ENCODE measurements around the gene FOXL1.

Gene FOXL1

GRCh38 chr16:86578061-86578599 is at the start of gene FOXL1:
TSS of gene FOXL1 (plus strand) at chr16:86578549. CDS start at chr16:86578724, 175 bp downstream.
- no peak for DNase-seq

GRCh38 chr16:86529160-86529559 is 49.2 kb upstream of the FOXL1 start:
- no peak for DNase-seq

GRCh38 chr16:86530251-86531190 is 47.8 kb upstream of the FOXL1 start:
- no peak for DNase-seq

GRCh38 chr16:86531191-86531545 is 47.2 kb upstream of the FOXL1 start:
- no peak for DNase-seq

GRCh38 chr16:86531641-86532525 is 46.5 kb upstream of the FOXL1 start:
- no peak for DNase-seq

GRCh38 chr16:86532526-86532815 is 45.9 kb upstream of the FOXL1 start:
- DNase-seq: no peak

- DNase-seq: no peak
Observed at GRCh38 chr16:86533076-86533475, 45.3 kb upstream of the FOXL1 start.

GRCh38 chr16:86533767-86534351 is 44.5 kb upstream of the FOXL1 start:
- no peak for DNase-seq

GRCh38 chr16:86534779-86535615 is 43.4 kb upstream of the FOXL1 start:
- DNase-seq: no peak

- DNase-seq: no peak
Observed at GRCh38 chr16:86536621-86537020, 41.7 kb upstream of the FOXL1 start.

- DNase-seq: no peak
Observed at GRCh38 chr16:86537486-86537885, 40.9 kb upstream of the FOXL1 start.

- no peak for DNase-seq
Observed at GRCh38 chr16:86538196-86538780, 40.1 kb upstream of the FOXL1 start.

GRCh38 chr16:86540894-86541293 is 37.5 kb upstream of the FOXL1 start:
- DNase-seq: no peak

GRCh38 chr16:86541560-86541959 is 36.8 kb upstream of the FOXL1 start:
- DNase-seq: no peak

GRCh38 chr16:86542756-86543750 is 35.3 kb upstream of the FOXL1 start:
- DNase-seq: no peak

- DNase-seq: no peak
Observed at GRCh38 chr16:86545481-86545880, 32.9 kb upstream of the FOXL1 start.

- DNase-seq: no peak
Observed at GRCh38 chr16:86545954-86546637, 32.3 kb upstream of the FOXL1 start.

GRCh38 chr16:86546638-86547013 is 31.7 kb upstream of the FOXL1 start:
- DNase-seq: no peak

- DNase-seq: no peak
Observed at GRCh38 chr16:86547286-86547685, 31.1 kb upstream of the FOXL1 start.

Data from SW 1271 (cell line).